Erythroblast (primary cell): ENCODE results near the gene CORO1C.

ENCODE experiments used
- DNase-seq, 2 experiments: peaks; one replicate each; lab custom pipeline; 2025; lab: John Stamatoyannopoulos, UW
- GATA1 ChIP-seq: IDR thresholded peaks from 2 replicates; pipeline ENCODE4 v1.6.1; 2011; ENCODE audit warnings: low read depth, mild to moderate bottlenecking, control low read depth, low read length, moderate library complexity
- POLR2A ChIP-seq: IDR thresholded peaks from 2 replicates; pipeline ENCODE4 v1.6.1; 2011; ENCODE audit warnings: mild to moderate bottlenecking, low read length

CORO1C gene

DNA sequence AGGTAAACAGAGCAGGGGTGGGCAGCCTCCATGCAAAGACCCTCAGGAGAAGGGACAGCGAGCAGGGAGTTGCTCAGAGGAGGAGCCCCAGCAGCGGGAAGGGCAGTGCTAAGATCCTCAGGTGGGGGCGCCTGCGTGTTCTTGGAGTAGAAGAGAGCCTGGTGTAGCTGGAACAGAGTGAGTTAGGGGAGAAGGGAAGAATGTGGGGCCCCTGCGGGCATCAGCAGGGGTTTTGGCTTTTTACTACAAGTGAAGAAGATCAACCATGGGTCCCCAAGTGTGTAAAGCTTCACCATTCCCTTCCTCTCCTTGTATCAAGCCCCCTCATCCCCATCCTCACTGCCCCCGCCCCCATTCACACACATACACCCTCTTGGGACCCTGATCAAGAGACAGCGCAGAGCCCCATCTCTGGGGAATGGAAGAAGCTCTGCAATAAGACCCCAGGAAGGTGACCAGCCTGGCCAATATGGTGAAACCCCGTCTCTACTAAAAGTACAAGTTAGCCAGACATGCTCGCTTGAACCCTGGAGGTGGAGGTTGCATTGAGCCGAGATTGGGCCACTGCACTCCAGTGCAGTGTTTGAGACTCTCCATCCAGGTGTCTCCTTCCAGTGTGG, 123.2 kb downstream of the CORO1C start:
- no peak for DNase-seq
- TF ChIP-seq POLR2A, result no peak
- TF ChIP-seq GATA1, result no peak

GRCh38 chr12:108606492-108606891, 124.8 kb downstream of the CORO1C start:
- no peak for DNase-seq
- no peak for TF ChIP-seq GATA1
- no peak for TF ChIP-seq POLR2A

DNA sequence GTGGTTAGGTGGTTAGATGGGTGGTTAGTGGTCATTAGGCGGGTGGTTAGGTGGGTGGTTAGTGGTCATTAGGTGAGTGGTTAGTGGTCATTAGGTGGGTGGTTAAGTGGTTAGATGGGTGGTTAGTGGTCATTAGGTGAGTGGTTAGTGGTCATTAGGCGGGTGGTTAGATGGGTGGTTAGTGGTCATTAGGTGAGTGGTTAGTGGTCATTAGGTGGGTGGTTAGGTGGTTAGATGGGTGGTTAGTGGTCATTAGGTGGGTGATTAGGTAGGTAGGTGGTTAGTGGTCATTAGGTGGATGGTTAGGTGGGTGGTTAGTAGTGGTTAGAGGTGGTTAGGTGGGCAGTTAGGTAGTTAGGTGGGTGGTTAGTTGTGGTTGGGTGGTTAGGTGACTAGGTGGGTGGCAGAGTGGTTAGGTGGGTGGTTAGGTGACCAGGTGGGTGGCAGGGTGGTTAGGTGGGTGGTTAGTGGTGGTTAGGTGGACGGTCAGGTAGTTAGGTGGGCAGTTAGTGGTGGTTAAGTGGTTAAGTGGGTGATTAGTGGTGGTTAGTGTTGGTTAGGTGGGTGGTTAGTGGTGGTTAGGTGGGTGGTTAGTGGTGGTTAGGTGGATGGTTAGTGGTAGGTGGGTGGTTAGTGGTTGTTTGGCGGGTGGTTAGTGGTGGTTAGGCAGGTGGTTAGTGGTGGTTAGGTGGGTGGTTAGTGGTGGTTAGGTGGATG, 125.5 kb downstream of the CORO1C start:
- no peak for TF ChIP-seq GATA1
- TF ChIP-seq POLR2A, result no peak
- DNase-seq, result no peak

DNA sequence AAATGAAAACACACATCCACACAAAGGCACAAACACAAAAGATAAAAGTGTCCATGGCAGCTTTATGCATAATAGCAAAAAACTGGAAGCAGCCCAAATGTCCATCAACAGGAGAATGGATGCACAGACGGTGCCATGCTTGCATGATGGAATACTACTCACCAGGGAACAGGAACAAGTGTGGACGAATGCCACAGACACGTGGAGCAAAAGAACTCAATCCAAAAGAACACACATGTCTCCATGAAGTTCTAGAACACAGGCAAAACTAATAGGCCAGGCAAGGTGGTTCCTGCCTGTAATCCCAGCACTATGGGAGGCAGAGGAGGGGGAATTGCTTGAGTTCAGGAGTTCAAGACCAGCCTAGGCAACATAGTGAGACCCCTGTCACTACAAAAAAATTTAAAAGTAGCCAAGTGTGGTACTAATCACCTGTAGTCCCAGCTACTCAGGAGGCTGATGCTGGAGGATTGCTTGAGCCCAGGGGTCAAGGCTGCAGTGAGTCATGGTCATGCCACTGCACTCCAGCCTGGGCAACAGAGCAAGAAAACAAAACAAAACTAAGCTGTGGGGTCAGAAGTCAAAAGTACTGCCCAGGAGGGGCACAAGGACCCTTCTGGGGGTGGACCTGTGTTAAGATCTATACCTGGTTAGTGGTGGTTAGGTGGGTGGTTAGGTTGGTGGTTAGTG, 126.2 kb downstream of the CORO1C start:
- TF ChIP-seq GATA1, result no peak
- no peak for TF ChIP-seq POLR2A
- peak in 1 of 2 experiments; percentile 37 for DNase-seq

- TF ChIP-seq POLR2A (no peak), GATA1 (no peak)
- DNase-seq, result no peak
These were observed 126.9 kb downstream of the CORO1C start for GRCh38 chr12:108604208-108604941.

DNA sequence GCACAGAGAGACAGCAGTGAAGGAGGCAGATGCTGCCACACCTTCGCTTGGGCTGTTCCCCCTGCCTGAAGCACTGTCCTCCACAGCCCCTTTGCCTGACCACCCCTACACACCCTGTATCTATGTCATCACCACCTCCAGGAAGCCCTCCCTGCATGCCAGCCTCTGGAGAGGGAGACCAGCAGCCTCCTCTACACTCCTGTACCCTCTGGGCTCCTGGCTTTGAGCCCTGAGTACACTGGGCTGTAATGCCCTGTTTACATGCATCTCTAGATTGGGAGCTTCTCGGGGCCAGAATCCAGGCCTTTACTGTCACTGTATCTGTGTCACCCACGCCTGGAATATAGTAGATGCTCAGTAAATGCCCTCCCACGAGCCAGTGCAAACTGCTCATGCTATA, 127.6 kb downstream of the CORO1C start:
- TF ChIP-seq GATA1 (no peak), POLR2A (no peak)
- DNase-seq, result no peak

- no peak for TF ChIP-seq POLR2A
- no peak for TF ChIP-seq GATA1
- DNase-seq, result no peak
These were observed 128.2 kb downstream of the CORO1C start for GRCh38 chr12:108602976-108603704.

- TF ChIP-seq GATA1 (no peak), POLR2A (no peak)
- DNase-seq, result no peak
These were observed 129.1 kb downstream of the CORO1C start for GRCh38 chr12:108602209-108602705.

GRCh38 chr12:108600702-108601007, 130.7 kb downstream of the CORO1C start:
- TF ChIP-seq GATA1 (no peak), POLR2A (no peak)
- no peak for DNase-seq

DNA sequence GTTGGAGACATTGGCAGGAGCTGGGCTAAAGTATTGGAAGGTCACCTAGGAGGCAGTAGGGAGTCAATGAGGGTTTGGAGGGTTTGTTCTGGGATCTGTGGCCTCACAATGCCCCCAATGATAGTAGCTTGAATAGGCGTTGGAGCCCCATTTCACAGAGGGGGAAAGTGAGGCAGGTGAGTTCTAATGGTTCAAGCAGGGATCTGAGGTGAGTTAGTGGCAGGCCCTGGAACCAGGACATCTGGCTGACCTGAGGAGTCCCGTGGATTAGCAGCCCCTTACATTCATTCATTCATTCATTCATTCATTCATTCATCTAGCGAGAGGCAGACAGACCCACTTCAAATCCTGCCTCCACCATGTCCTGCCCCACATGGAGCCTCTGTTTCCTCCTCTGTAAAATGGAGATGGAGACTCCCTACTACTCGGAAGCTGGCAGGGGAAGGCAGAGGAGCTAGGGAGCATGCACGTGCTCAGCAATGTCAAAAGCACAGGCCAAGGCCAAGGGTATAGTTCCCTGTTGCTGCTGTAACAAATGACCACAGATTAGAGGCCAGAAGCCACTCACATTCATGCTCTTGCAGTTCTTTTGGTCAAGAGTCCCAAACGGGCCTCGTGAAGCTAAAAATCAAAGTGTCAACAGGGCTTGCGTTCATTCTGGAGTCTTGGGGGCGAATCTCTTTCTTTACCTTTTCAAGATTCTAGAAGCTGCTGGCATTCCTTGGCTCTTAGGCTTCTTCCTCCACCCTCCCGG, 131.2 kb downstream of the CORO1C start:
- TF ChIP-seq GATA1, result no peak
- TF ChIP-seq POLR2A, result no peak
- no peak for DNase-seq

GRCh38 chr12:108599541-108599940, 131.8 kb downstream of the CORO1C start:
- no peak for DNase-seq
- TF ChIP-seq POLR2A (no peak), GATA1 (no peak)

DNA sequence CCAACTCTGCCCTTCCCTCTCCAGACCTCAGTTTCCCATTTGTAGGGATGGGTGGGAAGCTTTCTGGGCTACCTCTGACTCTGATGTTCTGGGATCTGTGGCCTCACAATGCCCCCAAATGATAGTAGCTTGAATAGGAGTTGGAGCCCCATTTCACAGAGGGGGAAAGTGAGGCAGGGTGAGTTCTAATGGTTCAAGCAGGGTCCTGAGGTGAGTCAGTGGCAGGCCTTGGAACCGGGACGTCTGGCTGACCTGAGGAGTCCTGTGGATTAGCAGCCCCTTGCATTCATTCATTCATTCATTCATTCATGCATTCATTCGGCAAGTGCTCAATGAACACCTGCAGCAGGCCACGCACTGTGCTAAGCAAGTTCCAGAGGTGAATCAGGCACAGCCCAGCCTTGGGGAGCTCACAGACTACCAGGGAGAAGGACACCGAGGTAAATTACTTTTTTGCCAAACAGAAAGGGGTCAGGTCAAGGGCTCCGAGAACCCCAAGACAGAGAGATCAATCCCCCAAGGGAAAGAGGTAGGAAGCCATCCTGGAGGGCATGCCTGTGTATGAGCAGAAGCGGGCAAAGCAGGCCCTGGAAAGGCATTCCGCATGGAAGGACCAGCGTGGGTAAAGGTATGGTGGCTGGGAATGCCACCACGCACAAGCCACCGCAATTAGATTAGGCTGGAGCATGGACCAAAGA, 132.6 kb downstream of the CORO1C start:
- TF ChIP-seq POLR2A (no peak), GATA1 (no peak)
- DNase-seq, result no peak
